H1 (cell line): ENCODE data around the gene ZBED4. TPM values are rescaled to one million over a fixed set of nuclear protein-coding genes. Genes with fewer than 3 reads are reported as not detected.
A peak's percentile ranks its signal among the peaks of the same experiment; 100 is the strongest.

Experiments used
- CTCF ChIA-PET: fragments of 300-600 bp; sonication (Branson Sonifier 250); formaldehyde crosslinking; loops from one replicate; lab custom pipeline; 2021; ENCODE audit not compliant: partially characterized antibody; lab: Charles Lee
- POLR2A ChIA-PET: fragments of 300-600 bp; sonication (Branson Sonifier 250); formaldehyde crosslinking; loops from one replicate; lab custom pipeline; 2021; ENCODE audit warnings: inconsistent platforms; ENCODE audit not compliant: partially characterized antibody; lab: Charles Lee
- DNase-seq, 2 experiments: peaks; one replicate each; pipeline versions ENCODE4 v3.0.0 to v3.0.0-alpha.2; 2010 to 2022; ENCODE audit warnings: low spot score in 2 of 2, low read depth in 1 of 2, mixed read lengths in 1 of 2
- FAIRE-seq: peaks from 2 replicates; lab custom pipeline; 2011; peaks lifted over from hg19 to GRCh38; lab: Jason Lieb, UNC
- H2AFZ ChIP-seq: 2 replicates; pipeline ENCODE4 v1.8.1; 2012; ENCODE audit warnings: low read length, inconsistent platforms
- H2AK5ac ChIP-seq: 2 replicates; pipeline ENCODE4 v1.6.1; 2013; ENCODE audit warnings: low read depth, low read length
- H2BK120ac ChIP-seq: replicated peaks from 2 replicates; pipeline ENCODE3; 2013; ENCODE audit warnings: low read depth, low read length, inconsistent platforms
- H2BK12ac ChIP-seq: 2 replicates; pipeline ENCODE4 v1.6.1; 2013; ENCODE audit warnings: low read depth, low read length
- H2BK15ac ChIP-seq: 2 replicates; pipeline ENCODE4 v1.6.1; 2013; ENCODE audit warnings: low read length
- H2BK20ac ChIP-seq: 2 replicates; pipeline ENCODE4 v1.6.1; 2013; ENCODE audit warnings: low read length
- H2BK5ac ChIP-seq: 2 replicates; pipeline ENCODE4 v1.6.1; 2013; ENCODE audit warnings: low read depth, low read length
- H3K14ac ChIP-seq: 2 replicates; pipeline ENCODE4 v1.6.1; 2013; ENCODE audit warnings: inconsistent platforms; ENCODE audit not compliant: insufficient read length
- H3K18ac ChIP-seq: 2 replicates; pipeline ENCODE4 v1.6.1; 2013; ENCODE audit warnings: low read length; ENCODE audit errors: extremely low read depth
- H3K23ac ChIP-seq: 2 replicates; pipeline ENCODE4 v1.6.1; 2013; ENCODE audit warnings: inconsistent platforms; ENCODE audit not compliant: insufficient read length
- H3K23me2 ChIP-seq: 2 replicates; pipeline ENCODE4 v1.6.1; 2013; ENCODE audit warnings: low read depth, low read length
- H3K27ac ChIP-seq: 2 replicates; pipeline ENCODE4 v1.6.1; 2011; ENCODE audit warnings: low read depth, low read length, inconsistent platforms
- H3K27me3 ChIP-seq, 4 experiments: replicated peaks in 1 of 4; 1 replicate in 1 of 4; 2 replicates in 3 of 4; pipeline versions ENCODE4 v1.6.1 to v1.8.1; 2011 to 2013; ENCODE audit warnings: low read length in 3 of 4, mild to moderate bottlenecking in 3 of 4, inconsistent platforms in 2 of 4, mixed read lengths in 2 of 4, moderate library complexity in 1 of 4; ENCODE audit not compliant: control insufficient read depth in 3 of 4, insufficient read depth in 3 of 4; ENCODE audit errors: extremely low read depth in 1 of 4
- H3K36me3 ChIP-seq, 4 experiments: 2 replicates each; pipeline versions ENCODE4 v1.6.1 to v1.8.1; 2011 to 2013; ENCODE audit warnings: mild to moderate bottlenecking in 4 of 4, low read length in 3 of 4, moderate library complexity in 2 of 4, control low read depth in 1 of 4, inconsistent platforms in 1 of 4; ENCODE audit not compliant: insufficient read depth in 4 of 4, control insufficient read depth in 2 of 4
- H3K4ac ChIP-seq: replicated peaks from 2 replicates; pipeline ENCODE3; 2013; ENCODE audit warnings: low read length, low read depth, mixed read lengths, inconsistent platforms; ENCODE audit not compliant: insufficient read length
- H3K4me1 ChIP-seq, 4 experiments: replicated peaks in 1 of 4; 1 replicate in 1 of 4; 2 replicates in 3 of 4; pipeline versions ENCODE4 v1.6.1 to v1.8.1; 2011 to 2013; ENCODE audit warnings: low read length in 3 of 4, inconsistent platforms in 2 of 4, mixed read lengths in 1 of 4; ENCODE audit not compliant: insufficient read depth in 4 of 4, control insufficient read depth in 3 of 4
- H3K4me2 ChIP-seq, 2 experiments: 2 replicates each; pipeline versions ENCODE4 v1.6.1 to v1.8.1; 2011 to 2013; ENCODE audit warnings: low read depth in 2 of 2, low read length in 2 of 2, control low read depth in 1 of 2, inconsistent platforms in 1 of 2, mild to moderate bottlenecking in 1 of 2; ENCODE audit not compliant: insufficient read depth in 1 of 2
- H3K4me3 ChIP-seq, 4 experiments: fragments of 200-600, 300-600 bp in 1 of 4; sonication (generic), shearing (Covaris generic), sonication (Bioruptor Twin) in 1 of 4; 2 replicates each; pipeline versions ENCODE4 v1.5.1 to v1.8.1; 2011 to 2016; ENCODE audit warnings: low read length in 4 of 4, low read depth in 3 of 4, control low read depth in 2 of 4, inconsistent platforms in 2 of 4, mild to moderate bottlenecking in 2 of 4, mixed read lengths in 1 of 4, moderate library complexity in 1 of 4; ENCODE audit not compliant: insufficient read depth in 2 of 4; ENCODE audit errors: extremely low read depth in 1 of 4
- H3K56ac ChIP-seq: replicated peaks from 2 replicates; pipeline ENCODE3; 2013; ENCODE audit warnings: low read depth, mild to moderate bottlenecking, mixed read lengths, low read length, inconsistent platforms; ENCODE audit not compliant: insufficient read length
- H3K79me1 ChIP-seq: 2 replicates; pipeline ENCODE4 v1.6.1; 2013; ENCODE audit warnings: low read depth, low read length, control low read depth
- H3K79me2 ChIP-seq, 2 experiments: 2 replicates each; pipeline versions ENCODE4 v1.6.1 to v1.8.1; 2012 to 2013; ENCODE audit warnings: low read length in 2 of 2, mild to moderate bottlenecking in 2 of 2, inconsistent platforms in 1 of 2; ENCODE audit not compliant: insufficient read depth in 2 of 2, control insufficient read depth in 1 of 2
- H3K9ac ChIP-seq, 4 experiments: replicated peaks in 1 of 4; 1 replicate in 1 of 4; 2 replicates in 3 of 4; pipeline versions ENCODE4 v1.6.1 to v1.8.1; 2011 to 2013; ENCODE audit warnings: low read depth in 3 of 4, low read length in 3 of 4, control low read depth in 2 of 4, mild to moderate bottlenecking in 2 of 4, moderate library complexity in 2 of 4, inconsistent platforms in 1 of 4; ENCODE audit errors: extremely low read depth in 1 of 4
- H3K9me3 ChIP-seq, 2 experiments: 2 replicates each; pipeline versions ENCODE4 v1.6.1 to v1.8.1; 2012 to 2013; ENCODE audit warnings: mild to moderate bottlenecking in 2 of 2, moderate library complexity in 2 of 2, control low read depth in 1 of 2, inconsistent platforms in 1 of 2, low read depth in 1 of 2, low read length in 1 of 2, mixed read lengths in 1 of 2; ENCODE audit not compliant: insufficient read depth in 2 of 2
- H4K20me1 ChIP-seq, 2 experiments: replicated peaks in 1 of 2; 2 replicates each; pipeline versions ENCODE3 to v1.8.1; 2011 to 2013; ENCODE audit warnings: inconsistent platforms in 2 of 2, low read length in 2 of 2, mild to moderate bottlenecking in 1 of 2; ENCODE audit not compliant: insufficient read depth in 2 of 2, control insufficient read depth in 1 of 2
- H4K5ac ChIP-seq: 2 replicates; pipeline ENCODE4 v1.6.1; 2013; ENCODE audit warnings: low read length, low read depth, mixed read lengths, inconsistent platforms; ENCODE audit not compliant: insufficient read length
- H4K8ac ChIP-seq: 2 replicates; pipeline ENCODE4 v1.8.0; 2013; ENCODE audit warnings: mild to moderate bottlenecking, moderate library complexity, low read length, inconsistent platforms; ENCODE audit not compliant: insufficient read depth; ENCODE audit errors: extremely low read depth
- H4K91ac ChIP-seq: replicated peaks from 2 replicates; pipeline ENCODE3; 2013; ENCODE audit warnings: low read length, mixed read lengths, inconsistent platforms; ENCODE audit not compliant: insufficient read length
- BCL11A ChIP-seq, 2 experiments: IDR thresholded peaks; one replicate each; pipeline ENCODE4 v1.6.1; 2011; ENCODE audit warnings: low read depth in 2 of 2, low read length in 2 of 2, mild to moderate bottlenecking in 2 of 2
- CTBP2 ChIP-seq: IDR thresholded peaks from 2 replicates; pipeline ENCODE4 v1.7.0; 2011; ENCODE audit warnings: borderline replicate concordance, mild to moderate bottlenecking, moderate library complexity, mixed read lengths, low read length; ENCODE audit not compliant: insufficient read depth, insufficient read length
- GABPA ChIP-seq: IDR thresholded peaks from 2 replicates; pipeline ENCODE4 v1.6.1; 2011; ENCODE audit warnings: mild to moderate bottlenecking, low read length, moderate library complexity, borderline replicate concordance; ENCODE audit not compliant: insufficient read depth
- GTF2F1 ChIP-seq: IDR thresholded peaks from 2 replicates; pipeline ENCODE4 v1.6.1; 2012; ENCODE audit warnings: low read depth, low read length, improper control_type of control experiment, borderline replicate concordance
- JUN ChIP-seq: IDR thresholded peaks from 2 replicates; pipeline ENCODE4 v1.6.1; 2011; ENCODE audit warnings: low read depth, mild to moderate bottlenecking, improper control_type of control experiment, low read length
- WGBS, 2 experiments: shearing (Covaris generic) in 1 of 2; methylation state at CpG; one replicate each; pipeline versions ENCODE4 v1.1.6 to v1.1.7; 2013 to 2015; ENCODE audit warnings: low lambda C conversion rate in 2 of 2, mixed read lengths in 2 of 2, inconsistent platforms in 1 of 2, low coverage in 1 of 2, missing lambda C conversion rate in 1 of 2; ENCODE audit not compliant: insufficient replicate concordance in 2 of 2, insufficient coverage in 1 of 2, insufficient read length in 1 of 2; ENCODE audit errors: extremely low coverage in 1 of 2, missing lambda C conversion rate in 1 of 2; 5-methylcytosine and 5-hydroxymethylcytosine counted together
- polyA plus RNA-seq, 7 experiments: library from polyadenylated mRNA; depleted of rRNA in 3 of 7; stranded (reverse) in 5 of 7; unstranded in 2 of 7; fragments of >200 nt in 5 of 7; fragments of 200-250 nt in 2 of 7; gene quantifications; 1 replicate in 5 of 7; 2 replicates in 1 of 7; 4 replicates in 1 of 7; pipeline versions ENCODE4 v1.2.1 to v1.2.3, GENCODE V29; 2011 to 2013; ENCODE audit warnings: missing spikeins in 2 of 7, mixed read lengths in 2 of 7
- total RNA-seq: library from RNA; stranded (reverse); fragmentation: NEBNext Ultra II Directional; extraction: Animal tissue kit (Norgen Biotek cat#: 25700); gene quantifications from 2 replicates; pipeline ENCODE4 v1.2.1, GENCODE V29; 2021

Gene ZBED4
- total and polyA plus RNA-seq, 2 of the 8 experiments (the other 6 are each of a cell fraction or from before 2014, with no cell fraction given) = 11.0 to 28.3 TPM

- no peak overlapping the region for H4K91ac ChIP-seq
- no peak overlapping the region for H2BK15ac ChIP-seq
- peaks cover 6 to 12% of the 10 kb centered on the region in 2 experiments; a peak in 2 of 4 replicates for H3K9me3 ChIP-seq
- no peak for FAIRE-seq
- H2BK12ac ChIP-seq = no peak overlapping the region
- H2AK5ac ChIP-seq = no peak overlapping the region
- ChIA-PET CTCF (no interaction called here), POLR2A (interaction anchor here (0.7 to 1.6 kb wide), 2 partner anchors 9 to 45 kb away, joined by 3 to 4 read pairs; no protein-coding TSS in a partner anchor)
- no peaks in the 10 kb centered on the region for H3K23me2 ChIP-seq
- H3K36me3 ChIP-seq = peaks cover 0 to 27% (median 10%) of the 10 kb centered on the region in 4 experiments; a peak in 5 of 8 replicates
- H3K4me3 ChIP-seq = no peak overlapping the region
- peak overlapping the region; percentile 60; the same call in 1 of the 2 replicates for H2BK5ac ChIP-seq
- no peak overlapping the region; the same call in 1 of the 2 replicates for H4K8ac ChIP-seq
- no peak overlapping the region for H4K5ac ChIP-seq
- TF ChIP-seq BCL11A (IDR thresholded peaks at IDR 0.05; ENCODE audit: low read depth in 2 of 2, low read length in 2 of 2) (no peak), GABPA (no peak), JUN (no peak), GTF2F1 (no peak), CTBP2 (no peak)
- DNase-seq = no peak
- no peak overlapping the region for H3K56ac ChIP-seq
- no peaks in the 10 kb centered on the region; the same call in 1 of the 2 replicates for H3K79me1 ChIP-seq
- H3K79me2 ChIP-seq = no peaks in the 10 kb centered on the region
- no peak overlapping the region for H3K14ac ChIP-seq
- 93% methylated on average over 30 of the region's 30 CpGs; no CpG with 5 or more reads in 1 of the 2 experiments for WGBS, 2 experiments
- H3K18ac ChIP-seq = no peak overlapping the region
- no peak overlapping the region for H3K9ac ChIP-seq
- H3K4me1 ChIP-seq = no peaks in the 10 kb centered on the region
- peaks cover under 1 to 10% of the 10 kb centered on the region in 2 experiments for H4K20me1 ChIP-seq
- H3K27me3 ChIP-seq = no peaks in the 10 kb centered on the region
- no peak overlapping the region for H2BK120ac ChIP-seq
- H3K4ac ChIP-seq = no peak overlapping the region
- H3K4me2 ChIP-seq = no peak overlapping the region
- no peak overlapping the region for H3K23ac ChIP-seq
- no peak overlapping the region for H2BK20ac ChIP-seq
- H2AFZ ChIP-seq = no peak overlapping the region
- H3K27ac ChIP-seq = no peak overlapping the region
These were observed 47.0 kb downstream of the ZBED4 start for GRCh38 chr22:49900441-49901230.
